Left lung (tissue), 10 donors: ENCODE measurements around the gene CASTOR1. TPM values are rescaled to one million over a fixed set of nuclear protein-coding genes. Genes with fewer than 3 reads are reported as not detected.
A peak's percentile ranks its signal among the peaks of the same experiment; 100 is the strongest.

Experiments used
- ATAC-seq: fragments of 200-7000 bp; cut with Tn5 transposase; one replicate; pipeline ENCODE4 v1.9.1; 2020; ENCODE audit warnings: moderate library complexity
- DNase-seq, 4 donors: peaks; one replicate each; pipeline ENCODE4 v3.0.0-alpha.2; 2013 to 2020
- H3K27ac ChIP-seq, 2 donors: fragments of 200-600 bp; sonication (generic) in 1 of 2; one replicate each; pipeline versions ENCODE4 v1.5.0 to v1.8.0; 2020 to 2021
- H3K27me3 ChIP-seq, 2 donors: fragments of 200-600 bp; sonication (generic) in 1 of 2; one replicate each; pipeline versions ENCODE4 v1.5.0 to v1.8.0; 2020 to 2021
- H3K36me3 ChIP-seq, 2 donors: fragments of 200-600 bp; sonication (generic) in 1 of 2; one replicate each; pipeline versions ENCODE4 v1.5.0 to v1.8.0; 2020 to 2021
- H3K4me1 ChIP-seq, 2 donors: fragments of 200-600 bp; one replicate each; pipeline ENCODE4 v1.8.0; 2021
- H3K4me3 ChIP-seq, 2 donors: fragments of 200-600 bp; sonication (generic) in 1 of 2; one replicate each; pipeline versions ENCODE4 v1.5.0 to v1.8.0; 2020 to 2021; ENCODE audit warnings: mild to moderate bottlenecking in 1 of 2
- H3K9me3 ChIP-seq, 2 donors: fragments of 200-600 bp; sonication (generic) in 1 of 2; one replicate each; pipeline versions ENCODE4 v1.5.0 to v1.8.0; 2020 to 2021
- intact Hi-C, 2 donors: fragments of 100-400 bp; cut with DNase I; formaldehyde crosslinking; loops; one replicate each; pipeline versions ENCODE4 v1.11.2 to v1.14.2; 2022
- polyA plus RNA-seq, 6 donors: library from polyadenylated mRNA; unstranded; fragments of 120-200 nt; gene quantifications; one replicate each; pipeline ENCODE4 v1.2.1, GENCODE V29; 2013; ENCODE audit not compliant: insufficient read length in 6 of 6
- total RNA-seq, 2 donors: library from RNA; stranded (reverse); fragmentation: NEBNext Ultra II Directional; extraction: Animal tissue kit (Norgen Biotek cat#: 25700); gene quantifications; one replicate each; pipeline ENCODE4 v1.2.1, GENCODE V29; 2021
- TF ChIP-seq, protein P1 (sequence below), 2 donors: fragments of 200-600 bp; sonication (generic) in 1 of 2; IDR thresholded peaks; one replicate each; pipeline versions ENCODE4 v1.5.0 to v1.8.0; 2021; ENCODE audit warnings: antibody characterized with exemption in 2 of 2
- donor health status: DM: no; HTN: yes; CAD: no.
- donor health status: DM: no; HTN: no; CAD: no.

Gene CASTOR1
- total and polyA plus RNA-seq, 8 donors, result 10.7 to 16.7 (median 14.4) TPM

DNA sequence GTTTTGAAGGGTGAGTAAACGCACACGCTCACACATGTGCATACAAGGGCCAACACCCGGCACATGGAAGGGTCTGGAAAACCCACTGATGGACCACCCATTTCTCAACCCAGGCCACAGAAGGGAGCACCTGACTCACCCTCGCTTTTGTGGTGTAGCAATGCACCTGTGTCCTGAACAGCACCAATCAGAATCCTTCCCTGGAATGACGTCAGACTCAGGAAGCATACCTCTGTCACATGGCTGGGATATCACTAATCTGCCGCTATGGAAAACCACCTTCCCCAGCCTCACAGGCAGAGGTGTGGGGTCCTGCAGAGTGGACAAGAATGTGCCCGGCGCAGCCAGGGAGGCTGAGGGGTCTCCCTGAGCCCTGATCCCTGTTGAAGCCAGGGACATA lies 13.7 kb downstream of the CASTOR1 start:
- intact Hi-C loops, result no loop called here
- no peaks in the 10 kb centered on the region for H3K36me3 ChIP-seq
- no peaks in the 10 kb centered on the region for H3K9me3 ChIP-seq
- DNase-seq, result no peak
- no peak overlapping the region for H3K4me3 ChIP-seq
- TF ChIP-seq, protein P1, sequence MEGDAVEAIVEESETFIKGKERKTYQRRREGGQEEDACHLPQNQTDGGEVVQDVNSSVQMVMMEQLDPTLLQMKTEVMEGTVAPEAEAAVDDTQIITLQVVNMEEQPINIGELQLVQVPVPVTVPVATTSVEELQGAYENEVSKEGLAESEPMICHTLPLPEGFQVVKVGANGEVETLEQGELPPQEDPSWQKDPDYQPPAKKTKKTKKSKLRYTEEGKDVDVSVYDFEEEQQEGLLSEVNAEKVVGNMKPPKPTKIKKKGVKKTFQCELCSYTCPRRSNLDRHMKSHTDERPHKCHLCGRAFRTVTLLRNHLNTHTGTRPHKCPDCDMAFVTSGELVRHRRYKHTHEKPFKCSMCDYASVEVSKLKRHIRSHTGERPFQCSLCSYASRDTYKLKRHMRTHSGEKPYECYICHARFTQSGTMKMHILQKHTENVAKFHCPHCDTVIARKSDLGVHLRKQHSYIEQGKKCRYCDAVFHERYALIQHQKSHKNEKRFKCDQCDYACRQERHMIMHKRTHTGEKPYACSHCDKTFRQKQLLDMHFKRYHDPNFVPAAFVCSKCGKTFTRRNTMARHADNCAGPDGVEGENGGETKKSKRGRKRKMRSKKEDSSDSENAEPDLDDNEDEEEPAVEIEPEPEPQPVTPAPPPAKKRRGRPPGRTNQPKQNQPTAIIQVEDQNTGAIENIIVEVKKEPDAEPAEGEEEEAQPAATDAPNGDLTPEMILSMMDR (IDR thresholded peaks at IDR 0.05), result no peak
- H3K27me3 ChIP-seq, result no peaks in the 10 kb centered on the region
- no peak for ATAC-seq
- H3K4me1 ChIP-seq, result peaks cover 8 to 83% of the 10 kb centered on the region in 2 donors
- H3K27ac ChIP-seq, result peak overlapping the region in 1 of 2 donors; percentile 28

DNA sequence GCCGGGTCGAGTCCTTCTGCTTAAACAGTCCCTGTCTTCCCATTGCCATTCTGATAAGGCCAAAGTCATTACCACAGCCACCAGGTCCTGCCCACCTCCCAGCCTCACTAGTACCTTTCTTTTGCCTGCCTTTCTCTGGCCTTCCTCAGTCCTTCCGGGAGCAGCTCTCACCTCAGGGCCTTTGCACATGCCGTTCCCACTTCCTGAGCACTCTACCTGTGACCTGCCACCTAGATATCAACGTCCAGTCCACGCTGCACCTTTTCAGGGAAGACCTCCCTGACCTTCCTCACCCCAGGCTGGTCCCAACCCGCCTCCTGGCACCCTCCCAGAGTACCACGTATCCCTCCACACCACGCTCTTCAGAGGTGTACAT lies 14.9 kb downstream of the CASTOR1 start:
- intact Hi-C loops, result no loop called here
- ATAC-seq, result no peak
- peaks cover 8 to 87% of the 10 kb centered on the region in 2 donors for H3K4me1 ChIP-seq
- DNase-seq, result no peak
- no peaks in the 10 kb centered on the region for H3K9me3 ChIP-seq
- H3K27me3 ChIP-seq, result no peaks in the 10 kb centered on the region
- H3K27ac ChIP-seq, result no peak overlapping the region
- no peak overlapping the region for H3K4me3 ChIP-seq
- H3K36me3 ChIP-seq, result no peaks in the 10 kb centered on the region
- TF ChIP-seq, protein P1 (IDR thresholded peaks at IDR 0.05), result no peak

DNA sequence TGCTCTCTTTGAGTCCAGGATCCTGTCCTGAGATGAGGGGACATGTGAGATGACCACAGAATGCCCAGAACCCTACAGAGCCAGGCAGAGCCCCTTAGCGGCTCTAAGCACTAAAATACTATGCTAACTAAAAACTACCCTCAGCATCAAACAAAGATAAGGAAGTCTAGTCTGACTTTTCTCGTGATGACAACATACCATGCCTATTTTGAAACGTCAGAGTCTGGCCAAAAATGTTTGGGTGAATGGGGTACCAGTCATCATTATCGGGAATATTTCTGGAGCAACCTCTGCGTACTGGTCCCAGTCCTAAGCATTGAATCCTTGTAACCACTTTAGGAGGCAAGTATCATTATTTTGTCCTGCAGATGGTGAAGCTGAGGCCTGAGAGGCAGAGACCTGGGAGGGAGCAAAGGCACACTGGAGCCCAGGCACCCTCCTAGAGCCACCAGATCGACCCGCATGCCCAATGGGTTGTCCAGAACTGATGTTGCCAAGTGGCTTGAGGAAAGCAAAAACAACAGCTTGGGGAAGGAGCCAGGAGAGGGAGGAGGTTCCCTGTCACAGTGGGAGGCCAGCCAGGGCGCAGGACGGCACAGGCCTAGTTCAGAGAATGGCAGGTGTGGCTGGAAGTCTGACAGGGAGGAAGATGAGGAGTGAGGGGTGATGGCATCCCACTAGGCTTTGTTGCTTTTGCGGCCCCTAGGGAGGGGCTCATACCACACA lies 15.4 kb downstream of the CASTOR1 start:
- DNase-seq (no peak), ATAC-seq (no peak)
- Histone ChIP-seq H3K9me3 (no peaks in the 10 kb centered on the region), H3K27ac (peak overlapping the region in 1 of 2 donors; percentile 14), H3K27me3 (no peaks in the 10 kb centered on the region), H3K4me3 (no peak overlapping the region), H3K36me3 (no peaks in the 10 kb centered on the region), H3K4me1 (peaks cover 8 to 87% of the 10 kb centered on the region in 2 donors)
- intact Hi-C loops, result no loop called here
- TF ChIP-seq, protein P1 (IDR thresholded peaks at IDR 0.05), result no peak

DNA sequence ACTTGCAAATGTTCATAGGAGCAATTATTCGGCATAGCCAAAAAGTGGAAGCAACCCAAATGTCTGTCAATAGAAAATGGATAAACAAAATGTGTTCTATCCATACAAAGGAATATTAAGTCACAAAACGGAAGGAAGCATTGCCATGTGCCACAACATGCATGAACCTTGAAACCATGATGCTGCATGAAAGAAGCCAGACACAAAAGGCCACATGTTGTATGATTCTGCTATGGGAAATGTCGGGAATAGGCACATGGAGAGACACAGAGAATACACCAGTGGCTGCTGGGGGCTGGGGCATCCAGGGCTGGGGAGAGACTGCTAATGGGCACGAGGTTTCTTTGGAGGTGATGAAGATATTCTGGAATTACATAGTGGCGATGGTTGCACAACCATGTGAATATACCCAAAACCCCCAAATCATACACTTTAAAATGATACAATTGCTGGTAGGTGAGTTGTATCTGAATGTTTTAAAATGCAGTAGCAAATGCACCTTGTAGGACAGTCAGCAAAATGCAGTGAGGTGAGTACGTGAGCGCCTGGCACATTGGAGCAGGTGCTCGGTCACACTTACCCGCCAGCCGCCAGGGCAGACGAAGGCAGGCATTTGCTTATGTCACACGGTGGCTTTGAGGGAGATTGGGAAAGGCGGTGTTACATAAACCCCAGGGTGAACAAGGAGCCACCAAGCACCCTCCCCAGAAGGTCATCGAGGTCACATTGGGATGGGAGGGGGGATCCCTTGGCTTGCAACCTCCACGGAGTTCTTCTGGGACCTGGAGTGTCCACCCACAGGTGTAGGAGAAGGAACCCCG lies 16.3 kb downstream of the CASTOR1 start:
- ATAC-seq (no peak), DNase-seq (no peak)
- Histone ChIP-seq H3K36me3 (no peaks in the 10 kb centered on the region), H3K4me1 (peaks cover 6 to 87% of the 10 kb centered on the region in 2 donors), H3K27ac (peak overlapping the region in 1 of 2 donors; percentile 14), H3K9me3 (no peaks in the 10 kb centered on the region), H3K27me3 (no peaks in the 10 kb centered on the region), H3K4me3 (no peak overlapping the region)
- TF ChIP-seq, protein P1 (IDR thresholded peaks at IDR 0.05), result no peak
- intact Hi-C loops, result no loop called here

DNA sequence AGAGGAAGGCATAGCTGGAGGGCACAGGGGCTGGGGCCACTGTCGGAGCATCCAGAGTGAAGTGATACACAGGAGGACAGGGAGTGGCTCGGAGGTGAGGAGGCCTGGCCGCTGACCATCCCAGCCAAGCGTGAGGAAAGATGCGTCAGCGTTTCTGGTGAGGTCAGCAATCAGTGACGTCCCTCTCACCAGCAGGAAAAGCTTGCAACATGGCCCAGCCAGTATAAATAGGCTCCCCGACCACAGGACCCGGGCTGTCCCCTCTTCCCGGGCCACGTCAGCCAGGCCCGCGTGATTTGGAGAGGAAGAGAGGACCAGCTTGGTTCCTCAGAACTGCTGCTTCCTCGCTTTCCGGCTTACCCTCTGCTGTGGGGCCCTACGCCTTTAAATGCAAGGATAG lies 18.5 kb downstream of the CASTOR1 start:
- Histone ChIP-seq H3K9me3 (no peaks in the 10 kb centered on the region), H3K27ac (peak overlapping the region; percentile 48 to 80), H3K4me1 (peaks cover 0 to 77% of the 10 kb centered on the region in 2 donors), H3K27me3 (no peaks in the 10 kb centered on the region), H3K4me3 (no peak overlapping the region), H3K36me3 (no peaks in the 10 kb centered on the region)
- DNase-seq (peak in 2 of 4 donors; percentile 92 to 96), ATAC-seq (peak; percentile 63)
- TF ChIP-seq, protein P1 (IDR thresholded peaks at IDR 0.05), result no peak
- intact Hi-C loops, result no loop called here
